ENCODE data around the gene ATP6V0D1. TPM values are rescaled to one million over a fixed set of nuclear protein-coding genes. Genes with fewer than 3 reads are reported as not detected.
"Not testable (repeated sequence)": the region's sequence is repeated elsewhere in the genome, so short reads cannot be mapped to it uniquely, and the experiment has no call there.

Gene ATP6V0D1
- 134 and 155 TPM in 2 replicates for total RNA-seq

DNA sequence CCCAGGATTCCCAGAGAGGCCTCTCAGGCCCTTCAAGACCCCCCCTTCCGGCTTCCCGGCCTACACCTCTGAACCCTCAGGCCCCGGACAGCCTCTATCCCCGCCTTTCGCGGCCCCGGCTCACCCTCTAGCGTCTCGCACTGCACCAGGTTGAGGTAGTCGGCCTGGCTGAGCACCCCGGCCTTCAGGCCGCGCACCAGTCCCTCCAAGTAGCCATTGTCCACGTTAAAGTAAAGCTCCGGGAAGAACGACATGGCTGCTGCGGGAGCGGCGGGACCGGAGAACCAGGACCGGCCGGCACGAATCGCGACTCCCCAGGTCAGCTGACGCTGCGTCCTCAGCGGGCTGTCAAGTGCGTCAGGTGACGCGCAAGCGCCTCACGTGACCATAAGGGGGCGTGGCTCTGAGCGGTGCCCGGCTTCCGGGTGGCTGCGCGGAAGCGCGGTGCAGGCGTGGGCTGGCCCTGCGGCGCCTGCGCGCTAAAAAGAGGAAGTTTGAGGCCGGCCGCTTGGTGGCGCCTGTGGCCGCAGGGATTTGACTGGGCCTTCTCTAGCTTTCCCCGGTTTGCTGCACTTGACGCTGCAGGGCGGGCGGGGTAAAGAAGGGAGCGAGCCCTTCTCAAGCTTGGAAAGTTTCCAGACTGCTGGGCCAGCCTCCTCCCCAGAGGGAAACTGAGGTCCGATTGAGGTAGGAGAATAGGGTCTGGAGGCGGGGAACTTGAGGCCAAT is at the start of gene ATP6V0D1:
Gene ATP6V0D1, minus strand, starts transcription at position 325 of the 728 bp plus-strand sequence. Its CDS starts 71 bp downstream, at position 254.
- DNase-seq, result peak; percentile 99

DNA sequence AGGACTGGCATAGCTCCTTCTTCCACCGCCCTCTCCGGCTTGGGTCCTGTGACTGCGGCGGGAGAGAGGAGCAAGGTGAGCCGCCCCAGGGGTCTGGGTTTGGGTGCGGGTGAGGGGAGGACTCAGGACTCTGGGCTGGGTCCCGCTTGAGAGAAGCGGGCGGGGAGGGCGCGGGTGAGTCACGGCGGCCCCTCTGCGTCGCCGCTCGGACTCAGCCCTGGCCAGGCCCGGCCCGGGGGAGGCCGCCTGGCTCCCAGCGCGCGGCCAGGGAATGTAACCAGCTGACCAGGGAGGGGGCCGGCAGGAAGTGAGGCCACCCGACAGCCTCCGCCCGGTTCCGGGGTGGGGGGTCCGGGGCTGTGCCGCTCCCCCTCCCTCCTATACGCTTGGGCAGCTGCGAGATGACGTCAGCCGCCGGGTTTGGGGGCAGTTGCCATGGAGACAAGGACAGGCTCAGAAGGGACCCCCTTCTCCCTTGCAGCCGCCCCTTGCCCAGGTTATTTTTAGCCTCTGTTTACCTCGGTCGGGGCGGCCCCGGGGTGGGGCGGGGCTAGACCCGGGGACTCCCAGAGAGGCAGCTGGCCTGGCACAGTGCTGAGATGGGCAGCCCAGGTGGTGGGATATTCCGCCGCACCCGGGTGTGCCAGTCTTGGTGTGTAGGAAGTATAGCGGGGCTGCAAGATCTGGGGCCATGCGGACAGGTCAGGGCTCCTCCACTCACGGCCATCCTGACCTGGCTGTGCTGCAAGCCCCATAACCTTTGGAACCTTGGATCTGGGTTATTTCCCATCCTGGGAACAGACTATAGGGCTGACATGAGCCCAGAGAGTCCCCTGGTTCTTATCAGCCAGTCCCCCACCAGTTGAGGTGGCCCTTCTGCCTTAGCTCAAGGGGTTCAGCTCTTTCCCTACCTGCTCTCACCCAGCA is 49.3 kb upstream of the ATP6V0D1 start:
- peak; percentile 63 for DNase-seq

DNA sequence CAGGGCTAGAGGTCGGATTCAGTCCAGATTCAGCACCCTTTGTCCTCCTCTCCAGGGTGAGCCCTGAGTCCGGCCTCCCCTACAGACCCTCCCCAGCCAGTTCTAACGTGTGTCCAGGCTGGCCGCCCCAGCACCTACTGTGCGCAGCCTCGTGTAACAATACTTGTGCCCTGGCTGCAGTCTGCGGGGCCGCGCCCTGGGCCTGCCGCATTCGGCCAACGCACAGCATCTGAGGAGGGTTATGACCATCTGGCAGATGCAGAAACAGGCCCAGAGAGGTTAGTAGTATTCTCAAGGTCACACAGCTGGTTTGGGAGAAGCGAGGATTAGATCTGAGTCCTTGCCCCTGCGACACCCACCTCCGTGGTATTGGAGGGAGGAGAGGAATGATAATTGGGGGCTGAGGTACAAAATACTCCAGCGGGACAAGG is 48.6 kb upstream of the ATP6V0D1 start:
- DNase-seq, result peak; percentile 44

DNA sequence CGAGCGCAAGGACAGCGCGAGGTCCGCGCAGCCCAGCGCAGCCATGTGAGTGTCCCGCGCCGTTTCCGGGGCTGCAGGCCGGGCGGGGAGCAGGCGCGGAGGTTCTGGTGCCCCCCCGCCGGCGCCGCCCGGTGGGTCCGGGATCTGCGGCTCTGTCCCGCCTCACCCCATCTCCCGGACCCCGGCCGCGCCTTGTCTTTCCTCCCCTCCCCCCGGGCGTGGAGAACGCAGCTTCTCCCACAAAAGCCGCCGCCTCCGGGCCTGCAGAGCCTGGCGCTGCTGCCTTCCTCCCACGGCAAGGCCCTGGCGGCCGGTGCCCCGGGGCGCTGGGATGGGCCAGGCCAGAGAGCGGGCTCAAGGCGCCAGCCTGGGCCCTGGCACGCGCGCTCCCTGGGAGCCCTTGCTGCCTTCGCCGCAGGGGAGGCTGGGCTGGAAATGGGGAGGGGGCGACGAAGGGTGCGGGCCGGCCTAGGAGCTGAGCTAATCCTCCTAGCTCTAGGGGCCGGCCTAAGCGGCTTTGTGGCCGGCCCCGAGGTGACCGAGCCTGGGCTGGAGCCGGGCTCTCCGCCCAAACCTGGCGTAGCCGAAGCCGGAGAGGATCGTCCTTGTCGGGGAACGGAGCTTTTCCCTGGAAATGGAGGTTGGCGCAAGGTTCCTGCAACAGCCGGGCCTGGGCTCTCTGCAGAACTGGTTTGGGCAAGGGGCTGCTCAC is 48.1 kb upstream of the ATP6V0D1 start:
- peak; percentile 51 for DNase-seq

DNA sequence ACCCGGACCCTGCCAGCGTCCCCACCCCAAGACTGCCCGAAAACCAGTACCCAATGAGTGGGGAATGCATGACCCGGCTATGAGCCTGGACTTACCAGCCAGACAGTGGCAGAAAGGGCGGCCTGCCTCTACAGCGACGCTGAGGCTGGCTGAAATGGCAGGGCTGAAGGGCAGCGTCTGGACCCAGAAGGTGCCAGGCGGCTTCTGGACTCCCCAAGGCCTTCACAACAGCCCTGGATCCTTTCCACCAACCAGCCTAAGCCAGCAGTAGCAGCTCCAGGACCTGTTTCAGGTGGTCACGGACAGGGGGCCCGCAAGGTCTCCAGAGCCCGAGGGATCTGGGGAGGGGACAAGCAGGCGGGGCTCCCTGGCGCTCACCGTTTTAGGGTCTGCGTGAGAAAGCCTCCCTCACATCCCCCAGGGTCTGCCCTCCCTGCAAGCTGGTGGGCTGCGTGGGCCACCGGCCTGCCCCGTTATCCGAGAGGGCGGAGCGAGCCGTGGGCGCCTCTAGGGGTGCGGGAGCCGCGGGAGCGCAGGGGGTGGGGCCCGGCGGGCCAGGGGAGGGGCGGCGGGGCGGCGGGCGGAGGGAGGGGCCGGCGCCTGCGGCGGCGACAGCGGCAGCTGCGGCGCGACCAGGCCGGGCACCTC is 47.4 kb upstream of the ATP6V0D1 start, which contains the start of gene RIPOR1:
Gene RIPOR1, plus strand, starts transcription at position 608 of the 648 bp plus-strand sequence. CDS start 9,618 bp downstream, outside the sequence.
- DNase-seq, result peak; percentile 35

DNA sequence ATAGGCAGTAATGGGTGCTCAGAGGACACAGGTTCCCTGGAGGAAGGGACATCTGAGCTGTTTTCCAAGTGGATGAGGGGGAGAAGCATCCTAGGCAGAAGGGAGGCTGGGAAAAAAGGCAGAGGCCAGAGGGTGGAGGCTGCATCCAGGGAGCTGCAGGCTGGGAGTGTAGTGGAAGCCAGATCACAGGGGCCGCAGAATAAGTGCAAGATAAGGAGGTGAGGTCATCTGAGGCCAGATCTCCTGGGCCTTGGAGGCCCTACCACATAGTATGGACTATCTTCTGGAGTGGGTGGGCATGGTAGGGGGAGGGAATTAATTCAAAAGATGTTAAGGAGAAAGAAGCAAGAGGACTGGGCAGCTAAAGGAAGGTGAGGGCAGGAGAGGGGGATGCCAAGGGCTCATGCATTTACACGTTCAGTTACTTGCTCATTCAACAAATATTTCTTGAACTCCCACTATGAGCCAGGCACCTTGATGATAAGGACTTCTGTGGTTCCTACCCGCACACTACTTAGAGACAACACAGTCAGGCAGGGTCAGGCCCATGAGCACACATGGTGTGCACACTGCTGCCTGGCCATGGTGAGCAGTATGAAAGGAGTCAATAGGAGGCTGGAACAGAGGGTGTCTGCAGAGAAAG is 45.3 kb upstream of the ATP6V0D1 start:
- DNase-seq, result no peak

DNA sequence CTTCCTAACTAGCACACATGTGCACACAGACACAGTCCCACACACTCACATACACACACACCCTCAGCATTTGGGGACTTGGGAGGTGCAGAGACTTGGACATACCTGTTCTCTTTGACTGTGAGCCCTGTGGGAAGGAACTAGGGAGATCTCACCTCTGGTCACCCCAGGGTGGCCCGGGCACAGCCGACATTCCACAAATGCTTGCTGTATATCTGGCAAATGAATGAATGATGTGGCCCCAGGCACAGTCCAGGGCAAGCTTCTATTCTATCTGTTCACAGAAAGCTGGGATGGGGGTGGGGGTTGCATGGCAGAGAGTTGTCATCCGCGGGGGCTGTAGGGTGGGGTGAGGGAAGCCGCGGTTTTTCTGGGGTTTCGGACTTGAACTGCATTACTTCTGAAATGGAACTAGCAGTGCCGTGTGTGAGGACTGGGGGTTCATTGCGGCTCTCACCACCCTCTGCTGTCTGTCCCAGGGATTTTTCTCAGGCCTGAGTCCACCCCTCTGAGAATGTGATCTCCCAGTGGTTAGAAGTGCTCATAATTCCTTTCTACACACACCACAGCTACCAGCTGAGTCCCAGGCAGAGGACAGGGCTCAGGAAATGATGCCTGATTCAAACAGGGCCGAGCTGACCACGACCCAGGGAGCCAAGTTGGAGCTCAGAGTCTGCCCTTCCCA is 44.4 kb upstream of the ATP6V0D1 start:
- DNase-seq, result no peak

DNA sequence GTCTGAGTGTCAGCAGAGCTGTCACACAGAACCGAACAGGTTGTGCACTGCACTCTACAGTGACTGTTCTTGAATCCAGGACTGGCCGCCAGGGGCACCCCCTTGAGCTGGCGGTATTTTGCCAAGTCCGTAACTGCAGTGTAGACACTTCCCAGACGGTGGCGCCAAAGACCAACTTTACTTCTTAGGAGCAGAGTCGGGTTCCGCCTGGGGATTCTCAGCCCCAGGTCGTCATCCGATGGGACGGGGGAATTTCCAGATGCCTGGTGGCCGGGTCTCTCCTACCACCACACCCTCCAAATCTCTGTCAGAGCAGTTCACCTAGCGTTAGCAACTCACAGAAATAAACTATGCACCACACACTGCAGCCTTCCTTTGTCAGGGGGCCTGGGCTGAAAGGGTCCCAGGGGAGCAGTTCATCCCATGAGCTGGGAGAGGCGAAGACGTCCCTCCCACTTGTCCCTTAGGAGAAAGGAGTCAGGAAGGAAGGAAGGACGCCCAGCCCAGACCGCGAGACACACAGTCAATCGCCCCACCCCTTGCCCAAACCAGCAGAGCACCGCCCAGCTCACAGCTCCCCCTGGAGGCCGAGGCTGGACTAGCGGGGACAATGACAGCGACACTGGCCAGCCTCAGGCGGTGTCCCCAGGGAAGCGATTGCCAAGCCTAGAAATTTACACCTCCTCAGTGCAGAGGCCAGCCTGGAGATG is 40.3 kb upstream of the ATP6V0D1 start:
- peak; percentile 98 for DNase-seq

DNA sequence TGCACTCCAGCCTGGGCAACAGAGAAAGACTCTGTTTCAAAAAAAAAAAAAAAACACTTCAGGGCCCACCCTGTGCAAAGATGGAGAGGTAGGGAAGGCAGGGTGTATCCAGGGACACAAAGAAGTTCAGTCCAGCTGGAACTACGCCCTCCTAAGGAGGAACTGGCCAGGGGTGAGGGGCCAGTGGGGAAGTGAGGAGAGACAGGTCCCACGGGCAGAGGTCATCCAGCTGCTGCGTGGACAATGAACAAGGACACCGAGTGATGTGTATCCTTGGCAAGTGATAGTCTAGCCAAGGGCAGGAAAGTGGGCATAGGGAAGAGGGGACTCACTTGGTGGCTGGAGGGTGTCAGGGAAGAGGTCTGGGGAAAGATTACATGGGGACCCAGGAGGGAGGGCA is 38.3 kb upstream of the ATP6V0D1 start:
- DNase-seq, result no peak

DNA sequence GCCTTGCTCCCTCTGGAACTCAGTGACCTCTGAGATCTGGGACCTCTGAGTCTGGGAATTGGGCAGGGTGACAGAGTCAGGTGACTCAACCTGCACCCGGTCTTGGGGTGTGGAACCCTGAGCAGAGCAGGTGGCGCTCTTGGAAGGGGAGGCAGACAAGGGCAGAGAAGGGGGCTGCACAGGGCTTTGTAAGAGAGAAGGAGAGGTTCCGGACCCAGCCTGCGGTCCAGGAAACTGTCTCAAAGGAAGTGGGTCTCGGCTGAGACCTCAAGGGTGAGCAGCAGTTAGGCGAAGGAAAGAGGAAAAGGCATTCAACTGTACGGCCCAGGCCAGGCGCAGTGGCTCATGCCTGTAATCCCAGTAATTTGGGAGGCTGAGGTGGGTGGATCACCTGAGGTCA is 37.7 kb upstream of the ATP6V0D1 start:
- no peak for DNase-seq

DNA sequence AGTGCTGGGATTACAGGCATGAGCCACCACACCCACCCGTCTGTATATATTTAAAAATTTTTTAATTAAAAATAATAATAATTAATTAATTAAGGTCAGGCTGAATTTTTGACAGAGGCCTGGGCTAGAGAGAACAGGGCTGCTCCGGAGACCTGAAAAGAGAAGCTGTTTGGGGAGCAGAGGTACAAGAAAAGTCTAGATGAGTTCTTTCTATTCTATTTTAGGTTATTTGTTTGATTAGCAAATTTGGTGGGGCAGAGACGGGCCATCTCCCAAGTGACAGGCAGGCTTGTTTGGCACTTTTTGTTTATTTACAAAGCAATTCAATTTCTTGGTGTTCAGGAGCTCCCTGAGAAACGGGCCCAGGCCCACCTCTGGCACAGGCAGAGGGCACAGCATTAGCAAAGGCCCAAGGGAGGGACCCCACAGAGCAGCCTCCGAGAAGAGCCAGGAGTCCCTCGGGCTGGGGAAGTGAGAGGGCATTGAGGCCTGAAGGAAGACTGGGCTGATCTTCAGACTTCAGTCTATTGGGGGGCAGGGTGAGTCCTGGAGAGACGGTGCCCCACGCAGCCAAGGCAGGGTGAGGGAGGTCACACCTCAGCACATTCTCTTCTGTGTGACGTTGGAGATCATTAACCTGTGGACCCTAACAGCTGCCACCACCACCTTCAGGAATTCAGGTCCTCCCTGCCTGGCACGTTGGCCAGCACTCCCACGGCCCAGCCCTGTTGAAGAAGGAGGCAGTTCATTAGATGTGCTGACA is 36.9 kb upstream of the ATP6V0D1 start:
- DNase-seq, result no peak

DNA sequence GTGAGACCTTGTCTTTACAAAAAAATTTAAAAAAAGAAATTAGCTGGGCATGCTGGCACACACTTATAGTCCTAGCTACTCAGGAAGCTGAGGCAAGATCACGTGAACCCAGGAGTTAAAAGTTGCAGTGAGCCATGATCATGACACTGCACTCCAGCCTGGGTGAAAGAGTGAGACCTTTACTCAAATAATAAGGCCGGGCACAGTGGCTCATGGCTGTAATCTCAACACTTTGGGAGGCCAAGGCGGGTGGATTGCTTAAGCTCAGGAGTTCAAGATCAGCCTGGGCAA is 36.1 kb upstream of the ATP6V0D1 start:
- DNase-seq, result no peak

DNA sequence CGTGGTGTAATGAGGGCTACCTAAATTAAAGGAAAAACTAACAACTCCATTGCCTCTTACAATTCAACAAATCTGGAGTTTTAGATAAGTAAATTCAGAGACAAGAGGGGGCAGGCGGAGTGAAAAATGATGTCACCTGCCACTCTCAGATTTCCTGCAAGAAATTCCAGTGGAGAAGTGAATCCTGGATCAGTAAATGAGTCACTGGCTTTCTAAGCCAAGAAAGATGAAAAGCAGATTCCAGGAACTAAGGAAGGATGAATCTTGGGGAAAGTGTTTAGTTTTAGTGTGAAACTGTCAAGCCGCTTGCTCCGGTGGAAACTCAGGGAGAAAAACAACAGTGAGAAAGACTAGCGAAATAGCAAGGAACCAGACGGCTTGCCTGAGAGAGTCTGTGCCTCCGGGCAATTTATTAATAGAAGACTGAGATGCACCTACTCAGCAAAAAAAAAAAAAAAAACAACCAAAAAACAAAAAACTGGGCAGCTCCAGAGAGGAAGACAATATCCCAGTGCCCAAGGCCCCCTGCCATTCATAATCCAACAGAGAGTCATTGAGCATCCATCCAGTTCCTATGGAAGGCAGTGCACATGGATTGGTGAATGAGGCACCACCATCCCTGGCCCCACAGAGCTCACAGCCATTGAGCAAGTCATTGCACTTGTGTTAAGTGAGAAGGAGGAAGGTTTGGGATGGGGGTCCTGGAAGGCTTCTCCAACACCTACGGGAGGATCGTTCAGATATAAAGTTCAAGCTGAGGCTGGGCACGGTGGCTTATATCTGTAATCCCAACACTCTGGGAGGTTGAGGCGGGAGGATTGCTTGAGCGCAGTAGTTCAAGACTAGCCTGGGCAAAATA is 35.6 kb upstream of the ATP6V0D1 start:
- DNase-seq, result peak; percentile 70

DNA sequence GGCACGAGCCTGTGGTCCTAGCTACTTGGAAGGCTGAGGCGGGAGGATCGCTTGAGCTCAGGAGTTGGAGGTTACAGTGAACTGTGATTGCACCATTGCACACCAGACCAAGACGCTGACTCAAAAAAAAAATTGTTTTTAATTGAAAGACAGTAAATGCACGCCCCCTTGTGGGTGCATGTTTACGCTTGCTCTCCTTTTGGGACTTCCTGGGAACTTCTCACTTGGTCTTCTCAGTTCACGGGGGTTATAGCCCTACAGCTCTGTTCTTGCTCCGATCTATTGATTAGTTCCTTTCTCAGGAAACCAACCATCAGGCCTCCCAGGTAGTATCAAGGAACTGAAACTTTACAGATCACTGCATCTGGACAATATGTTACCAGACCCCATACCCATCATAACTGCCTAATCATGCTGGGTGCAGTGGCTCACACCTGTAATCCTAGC is 33.4 kb upstream of the ATP6V0D1 start:
- peak; percentile 89 for DNase-seq

DNA sequence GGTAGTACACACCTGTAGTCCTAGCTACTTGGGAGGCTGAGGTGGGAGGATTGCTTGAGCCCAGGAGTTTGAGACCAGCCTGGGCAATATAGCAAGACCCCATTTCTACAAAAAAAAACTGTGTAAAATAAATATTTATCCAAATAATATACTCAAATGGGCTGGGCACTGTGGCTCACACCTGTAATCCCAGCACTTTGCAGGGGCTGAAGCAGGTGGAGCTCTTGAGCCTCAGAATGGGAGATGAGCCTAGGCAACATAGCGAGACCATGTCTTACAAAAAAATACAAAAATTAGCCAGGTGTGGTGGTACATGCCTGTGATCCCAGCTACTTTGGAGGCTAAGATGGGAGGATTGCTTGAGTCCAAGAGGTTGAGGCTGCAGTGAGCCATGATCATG is 32.9 kb upstream of the ATP6V0D1 start:
- not testable (repeated sequence) for DNase-seq

DNA sequence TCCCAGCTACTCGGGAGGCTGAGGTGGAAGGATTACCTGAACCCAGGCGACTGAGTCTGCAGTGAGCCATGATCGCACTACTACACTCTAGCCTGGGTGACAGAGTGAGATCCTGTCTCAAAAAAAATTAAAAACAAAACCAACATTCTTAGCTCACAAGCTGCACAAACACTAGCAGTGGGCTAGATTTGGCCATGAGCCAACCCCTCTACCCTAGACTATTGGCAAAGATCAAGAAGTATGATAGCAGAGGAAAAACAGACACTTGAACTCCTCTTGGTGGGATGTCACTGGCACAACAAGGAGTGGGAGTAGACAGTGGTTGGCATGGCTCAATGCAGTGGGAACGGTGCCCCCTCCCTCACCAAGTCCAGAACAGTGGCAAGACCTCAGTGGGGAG is 28.1 kb upstream of the ATP6V0D1 start:
- DNase-seq, result no peak

DNA sequence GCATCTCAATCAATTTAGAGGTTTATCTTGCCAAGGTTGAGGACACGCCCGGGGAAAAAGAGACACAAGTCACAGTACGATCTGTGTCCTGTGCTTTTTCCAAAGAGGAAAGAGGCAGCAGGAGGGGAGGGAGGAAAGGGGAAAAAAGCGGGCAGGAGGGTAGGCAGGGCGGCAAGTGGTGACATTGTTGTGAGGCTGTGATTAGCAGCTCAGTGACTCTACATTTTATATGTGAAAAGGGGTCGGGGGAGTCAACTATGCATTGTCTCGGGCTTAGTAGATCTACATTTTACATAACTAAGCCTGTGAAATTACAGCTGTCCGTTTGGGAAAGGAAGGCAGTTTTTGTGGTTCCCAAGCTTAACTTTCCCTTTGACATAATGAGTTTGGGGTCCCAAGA is 25.5 kb upstream of the ATP6V0D1 start:
- no peak for DNase-seq

Measured in dermis blood vessel endothelial cell (primary cell).